MM.1S (cell line): ENCODE results near the gene SNX15.

ENCODE experiments used
- DNase-seq: peaks from one replicate; pipeline ENCODE4 v3.0.0-alpha.2; 2015
- H2AFZ ChIP-seq: fragments of 300-600 bp; sonication (generic); 2 replicates; pipeline ENCODE4 v1.6.0; 2016; ENCODE audit warnings: antibody characterized with exemption, low read length
- H3F3A ChIP-seq: fragments of 300-600 bp; sonication (generic); 2 replicates; pipeline ENCODE4 v1.6.1; 2016; ENCODE audit warnings: mild to moderate bottlenecking, antibody characterized with exemption, low read length, moderate library complexity, mixed read lengths; ENCODE audit not compliant: insufficient read depth
- H3K27ac ChIP-seq: fragments of 300-600 bp; sonication (generic); 2 replicates; pipeline ENCODE4 v1.5.1; 2016; ENCODE audit warnings: mild to moderate bottlenecking, low read length
- H3K27me3 ChIP-seq: fragments of 300-600 bp; sonication (generic); replicated peaks from 2 replicates; pipeline ENCODE4 v1.6.0; 2016; ENCODE audit warnings: low read length; ENCODE audit not compliant: insufficient read depth
- H3K36me3 ChIP-seq: fragments of 300-600 bp; sonication (generic); replicated peaks from 2 replicates; pipeline ENCODE4 v1.6.1; 2016; ENCODE audit warnings: mild to moderate bottlenecking, low read length, mixed read lengths; ENCODE audit not compliant: insufficient read depth
- H3K4me1 ChIP-seq: fragments of 300-600 bp; sonication (generic); 2 replicates; pipeline ENCODE4 v1.6.1; 2016; ENCODE audit warnings: low read length, mixed read lengths
- H3K4me2 ChIP-seq: fragments of 300-600 bp; sonication (generic); 2 replicates; pipeline ENCODE4 v1.6.0; 2016; ENCODE audit warnings: low read depth, low read length
- H3K4me3 ChIP-seq: fragments of 300-600 bp; sonication (generic); 2 replicates; pipeline ENCODE4 v1.5.1; 2016; ENCODE audit warnings: low read length, mixed read lengths
- H3K79me2 ChIP-seq: fragments of 300-600 bp; sonication (generic); 2 replicates; pipeline ENCODE4 v1.6.1; 2016; ENCODE audit warnings: mixed run types, low read length, mixed read lengths
- H3K9ac ChIP-seq: fragments of 300-600 bp; sonication (generic); 2 replicates; pipeline ENCODE4 v1.6.1; 2016; ENCODE audit warnings: low read length, mixed read lengths
- H3K9me2 ChIP-seq: fragments of 300-600 bp; sonication (generic); replicated peaks from 2 replicates; pipeline ENCODE4 v1.6.1; 2016; ENCODE audit warnings: mild to moderate bottlenecking, low read length, mixed read lengths; ENCODE audit not compliant: insufficient read depth
- H3K9me3 ChIP-seq: fragments of 300-600 bp; sonication (generic); replicated peaks from 2 replicates; pipeline ENCODE4 v1.6.1; 2016; ENCODE audit warnings: mild to moderate bottlenecking, low read length, mixed read lengths; ENCODE audit not compliant: insufficient read depth
- H4K20me1 ChIP-seq: fragments of 300-600 bp; sonication (generic); 2 replicates; pipeline ENCODE4 v1.6.1; 2016; ENCODE audit warnings: mild to moderate bottlenecking, low read length, moderate library complexity, mixed read lengths; ENCODE audit not compliant: insufficient read depth
- CTCF ChIP-seq: fragments of 300-600 bp; sonication (generic); IDR thresholded peaks from 2 replicates; pipeline ENCODE4 v1.5.1; 2016; ENCODE audit warnings: antibody characterized with exemption, low read length, mixed read lengths
- EZH2 ChIP-seq: fragments of 300-600 bp; sonication (generic); optimal IDR thresholded peaks from 2 replicates; pipeline ENCODE3; 2017; ENCODE audit warnings: low read depth, mild to moderate bottlenecking, antibody characterized with exemption, low read length, mixed read lengths
- EZH2phosphoT487 ChIP-seq: fragments of 300-600 bp; sonication (generic); IDR thresholded peaks from 2 replicates; pipeline ENCODE4 v1.6.1; 2018; ENCODE audit warnings: antibody characterized with exemption, low read length

The SNX15 gene

GRCh38 chr11:65013130-65013887 lies 13.9 kb upstream of the SNX15 start:
- Histone ChIP-seq H3K79me2 (peaks cover 7% of the 10 kb centered on the region), H3K4me3 (peak overlapping the region; percentile 88), H2AFZ (peak overlapping the region; percentile 99), H3K9me3 (no peaks in the 10 kb centered on the region), H3K4me1 (peaks cover 7% of the 10 kb centered on the region; the same call in 1 of the 2 replicates), H3K36me3 (no peaks in the 10 kb centered on the region), H3K27ac (peak overlapping the region; percentile 98), H3K27me3 (no peaks in the 10 kb centered on the region), H3F3A (peaks cover 14% of the 10 kb centered on the region; the same call in 1 of the 2 replicates), H3K9me2 (no peaks in the 10 kb centered on the region), H3K9ac (peak overlapping the region; percentile 94), H4K20me1 (no peaks in the 10 kb centered on the region), H3K4me2 (peak overlapping the region; percentile 93)
- peak; percentile 90 for DNase-seq
- TF ChIP-seq EZH2 (no peak), CTCF (peak; percentile 71), EZH2phosphoT487 (no peak)

- no peaks in the 10 kb centered on the region for H3K27me3 ChIP-seq
- peak within 1 kb of the TSS; percentile 94 for H3K9ac ChIP-seq
- H3K36me3 ChIP-seq, result no peaks in the 10 kb centered on the region
- DNase-seq, result peak; percentile 91
- TF ChIP-seq EZH2, result no peak
- TF ChIP-seq CTCF, result peak; percentile 74
- TF ChIP-seq EZH2phosphoT487, result no peak
- peak within 1 kb of the TSS; percentile 88 for H3K4me3 ChIP-seq
- H3K4me2 ChIP-seq, result peak within 1 kb of the TSS; percentile 93
- H4K20me1 ChIP-seq, result no peaks in the 10 kb centered on the region
- H3K9me2 ChIP-seq, result no peaks in the 10 kb centered on the region
- peaks cover 14% of the 10 kb centered on the region; the same call in 1 of the 2 replicates for H3F3A ChIP-seq
- H2AFZ ChIP-seq, result peak within 1 kb of the TSS; percentile 99
- H3K4me1 ChIP-seq, result peaks cover 7% of the 10 kb centered on the region; the same call in 1 of the 2 replicates
- no peaks in the 10 kb centered on the region for H3K9me3 ChIP-seq
- H3K79me2 ChIP-seq, result peaks cover 7% of the 10 kb centered on the region
- peak within 1 kb of the TSS; percentile 98 for H3K27ac ChIP-seq
Observed at GRCh38 chr11:65013888-65014725, 13.1 kb upstream of the SNX15 start, which contains the start of gene ARL2. Gene ARL2, plus strand, starts transcription at chr11:65014160. Its CDS starts 48 bp downstream, at chr11:65014208.

- Histone ChIP-seq H3K9me3 (no peaks in the 10 kb centered on the region), H3K36me3 (no peaks in the 10 kb centered on the region), H3K79me2 (peaks cover 7% of the 10 kb centered on the region), H3K9ac (peak overlapping the region; percentile 94), H3K27ac (peak overlapping the region; percentile 98; the same call in 1 of the 2 replicates), H3K4me2 (peak overlapping the region; percentile 93), H3K27me3 (no peaks in the 10 kb centered on the region), H3K4me1 (peaks cover 7% of the 10 kb centered on the region; the same call in 1 of the 2 replicates), H4K20me1 (no peaks in the 10 kb centered on the region), H2AFZ (peak overlapping the region; percentile 99), H3K4me3 (peak overlapping the region; percentile 88), H3K9me2 (no peaks in the 10 kb centered on the region), H3F3A (peaks cover 14% of the 10 kb centered on the region; the same call in 1 of the 2 replicates)
- TF ChIP-seq CTCF (no peak), EZH2phosphoT487 (no peak), EZH2 (no peak)
- no peak for DNase-seq
Observed at GRCh38 chr11:65014726-65015227, 12.5 kb upstream of the SNX15 start.
